DND-41 (cell line): ENCODE measurements around the gene UNC13C.
"Not testable (repeated sequence)": the region's sequence is repeated elsewhere in the genome, so short reads cannot be mapped to it uniquely, and the experiment has no call there.

ENCODE experiments used
- ATAC-seq: fragments of 200-7000 bp; cut with Tn5 transposase; 3 replicates; pipeline ENCODE4 v1.9.1; 2021; ENCODE audit warnings: low read depth; ENCODE audit not compliant: insufficient read depth
- DNase-seq: peaks from one replicate; pipeline ENCODE4 v3.0.0-alpha.2; 2020
- H2AFZ ChIP-seq: 2 replicates; pipeline ENCODE4 v1.6.0; 2012; ENCODE audit warnings: low read depth, low read length
- H3K27ac ChIP-seq: 2 replicates; pipeline ENCODE4 v1.5.1; 2012; ENCODE audit warnings: low read length, inconsistent platforms
- H3K27me3 ChIP-seq: fragments of 200-600 bp; sonication (generic); 2 replicates; pipeline ENCODE4 v1.6.0; 2012; ENCODE audit warnings: low read length, mild to moderate bottlenecking, inconsistent platforms; ENCODE audit not compliant: insufficient read depth, poor library complexity
- H3K36me3 ChIP-seq: 2 replicates; pipeline ENCODE4 v1.5.1; 2012; ENCODE audit warnings: low read length, inconsistent platforms; ENCODE audit not compliant: insufficient read depth
- H3K4me1 ChIP-seq: 2 replicates; pipeline ENCODE4 v1.5.1; 2012; ENCODE audit warnings: mild to moderate bottlenecking, low read length; ENCODE audit not compliant: insufficient read depth
- H3K4me2 ChIP-seq: 2 replicates; pipeline ENCODE4 v1.6.0; 2012; ENCODE audit warnings: mild to moderate bottlenecking, moderate library complexity, low read length, inconsistent platforms; ENCODE audit not compliant: insufficient read depth
- H3K4me3 ChIP-seq, 2 experiments: fragments of 200-600 bp in 1 of 2; shearing (Covaris generic) in 1 of 2; 2 replicates each; pipeline ENCODE4 v1.5.1; 2012 to 2016; ENCODE audit warnings: inconsistent platforms in 2 of 2, low read length in 2 of 2, mild to moderate bottlenecking in 2 of 2, low read depth in 1 of 2, moderate library complexity in 1 of 2
- H3K79me2 ChIP-seq: 2 replicates; pipeline ENCODE4 v1.6.0; 2012; ENCODE audit warnings: low read length, inconsistent platforms; ENCODE audit not compliant: insufficient read depth
- H3K9ac ChIP-seq: 2 replicates; pipeline ENCODE4 v1.6.0; 2012; ENCODE audit warnings: low read depth, mild to moderate bottlenecking, inconsistent platforms, low read length, moderate library complexity
- H3K9me3 ChIP-seq: 2 replicates; pipeline ENCODE4 v1.5.1; 2012; ENCODE audit warnings: low read length, moderate library complexity, mild to moderate bottlenecking, inconsistent platforms; ENCODE audit not compliant: insufficient read depth, severe bottlenecking
- H4K20me1 ChIP-seq: 2 replicates; pipeline ENCODE4 v1.6.0; 2012; ENCODE audit warnings: low read length; ENCODE audit not compliant: insufficient read depth
- CTCF ChIP-seq: IDR thresholded peaks from 2 replicates; pipeline ENCODE4 v1.5.1; 2012; ENCODE audit warnings: borderline replicate concordance, low read length, moderate library complexity, mild to moderate bottlenecking; ENCODE audit not compliant: poor library complexity, severe bottlenecking; ENCODE audit errors: extremely low read depth
- EZH2 ChIP-seq: IDR thresholded peaks from 3 replicates; pipeline ENCODE4 v1.6.1; 2012; ENCODE audit warnings: borderline replicate concordance, low read depth, mild to moderate bottlenecking, moderate library complexity, low read length, inconsistent platforms; ENCODE audit not compliant: severe bottlenecking

The UNC13C gene

GRCh38 chr15:54410481-54410880 lies 432.2 kb downstream of the UNC13C start:
- no peak overlapping the region for H3K4me3 ChIP-seq
- H3K27me3 ChIP-seq: no peaks in the 10 kb centered on the region
- H3K36me3 ChIP-seq: no peaks in the 10 kb centered on the region
- no peaks in the 10 kb centered on the region for H3K79me2 ChIP-seq
- H3K9ac ChIP-seq: no peak overlapping the region
- H3K4me1 ChIP-seq: no peaks in the 10 kb centered on the region
- H3K4me2 ChIP-seq: no peak overlapping the region
- no peak for TF ChIP-seq EZH2
- TF ChIP-seq CTCF: no peak
- DNase-seq: no peak
- H3K9me3 ChIP-seq: no peaks in the 10 kb centered on the region
- no peak for ATAC-seq
- no peak overlapping the region for H2AFZ ChIP-seq
- no peaks in the 10 kb centered on the region for H4K20me1 ChIP-seq
- no peak overlapping the region for H3K27ac ChIP-seq

- no peak overlapping the region for H3K27ac ChIP-seq
- TF ChIP-seq CTCF (no peak), EZH2 (no peak)
- H3K4me1 ChIP-seq: no peaks in the 10 kb centered on the region
- no peak overlapping the region for H2AFZ ChIP-seq
- H3K36me3 ChIP-seq: no peaks in the 10 kb centered on the region
- no peak overlapping the region for H3K4me3 ChIP-seq
- no peaks in the 10 kb centered on the region for H3K79me2 ChIP-seq
- no peak overlapping the region for H3K9ac ChIP-seq
- no peaks in the 10 kb centered on the region for H3K9me3 ChIP-seq
- ATAC-seq (no peak), DNase-seq (no peak)
- no peaks in the 10 kb centered on the region for H3K27me3 ChIP-seq
- H3K4me2 ChIP-seq: no peak overlapping the region
- H4K20me1 ChIP-seq: no peaks in the 10 kb centered on the region
These were observed 445.9 kb downstream of the UNC13C start for GRCh38 chr15:54424171-54424570.

GRCh38 chr15:54428596-54428995 lies 450.4 kb downstream of the UNC13C start:
- no peak for DNase-seq
- no peaks in the 10 kb centered on the region for H4K20me1 ChIP-seq
- no peak for ATAC-seq
- H3K36me3 ChIP-seq: no peaks in the 10 kb centered on the region
- no peak overlapping the region for H3K9ac ChIP-seq
- H2AFZ ChIP-seq: no peak overlapping the region
- no peaks in the 10 kb centered on the region for H3K4me1 ChIP-seq
- H3K79me2 ChIP-seq: no peaks in the 10 kb centered on the region
- H3K27ac ChIP-seq: no peak overlapping the region
- no peaks in the 10 kb centered on the region for H3K9me3 ChIP-seq
- no peaks in the 10 kb centered on the region for H3K27me3 ChIP-seq
- no peak overlapping the region for H3K4me2 ChIP-seq
- TF ChIP-seq EZH2 (no peak), CTCF (no peak)
- no peak overlapping the region for H3K4me3 ChIP-seq

GRCh38 chr15:54450288-54450687 lies 472.0 kb downstream of the UNC13C start:
- not testable (repeated sequence) for H4K20me1 ChIP-seq, H3K79me2 ChIP-seq, ATAC-seq, H3K9ac ChIP-seq, H3K9me3 ChIP-seq, H3K4me3 ChIP-seq, H3K4me2 ChIP-seq, H3K27me3 ChIP-seq, DNase-seq, H3K4me1 ChIP-seq, H3K36me3 ChIP-seq, H2AFZ ChIP-seq, H3K27ac ChIP-seq
